ENCODE data around the gene CANT1. TPM values are rescaled to one million over a fixed set of nuclear protein-coding genes. Genes with fewer than 3 reads are reported as not detected.
A peak's percentile ranks its signal among the peaks of the same experiment; 100 is the strongest.

CANT1 gene
- total and polyA plus RNA-seq, 12 donors: 10.3 to 78.3 (median 40.4) TPM

DNA sequence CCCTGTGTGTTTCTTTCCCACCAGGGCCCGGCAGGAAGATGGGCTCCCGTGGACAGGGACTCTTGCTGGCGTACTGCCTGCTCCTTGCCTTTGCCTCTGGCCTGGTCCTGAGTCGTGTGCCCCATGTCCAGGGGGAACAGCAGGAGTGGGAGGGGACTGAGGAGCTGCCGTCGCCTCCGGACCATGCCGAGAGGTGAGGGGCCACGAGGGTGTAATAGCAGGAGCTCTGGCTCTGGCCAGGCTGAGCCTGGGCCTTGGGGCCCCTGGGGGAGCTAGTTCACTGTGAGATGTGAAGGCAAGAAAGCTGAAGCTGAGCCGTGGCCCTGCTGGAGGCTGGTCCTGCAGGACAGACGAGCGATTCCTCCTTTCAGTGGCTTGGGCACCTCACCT is 34.4 kb upstream of the CANT1 start:
- no peaks in the 10 kb centered on the region for H3K9me3 ChIP-seq (replicated peaks in 1 of 3)
- intact Hi-C loops (cut with DNase I): loop anchor here in 1 of 2 donors (5.0 kb wide), 1 partner anchor 52 kb away; no protein-coding TSS in a partner anchor
- WGBS, 4 donors: 71 to 86% (median 75%) methylated on average over 6 to 12 of the region's 12 CpGs
- DNase-seq: peak in 1 of 7 donors; percentile 29
- no peak overlapping the region for H3K27ac ChIP-seq
- no peaks in the 10 kb centered on the region for H3K27me3 ChIP-seq
- H3K36me3 ChIP-seq (replicated peaks in 1 of 2): peaks cover 0 to 16% of the 10 kb centered on the region in 2 donors
- H3K4me1 ChIP-seq (replicated peaks in 1 of 2): peaks cover 3 to 8% of the 10 kb centered on the region in 2 donors
- TF ChIP-seq, protein P1, sequence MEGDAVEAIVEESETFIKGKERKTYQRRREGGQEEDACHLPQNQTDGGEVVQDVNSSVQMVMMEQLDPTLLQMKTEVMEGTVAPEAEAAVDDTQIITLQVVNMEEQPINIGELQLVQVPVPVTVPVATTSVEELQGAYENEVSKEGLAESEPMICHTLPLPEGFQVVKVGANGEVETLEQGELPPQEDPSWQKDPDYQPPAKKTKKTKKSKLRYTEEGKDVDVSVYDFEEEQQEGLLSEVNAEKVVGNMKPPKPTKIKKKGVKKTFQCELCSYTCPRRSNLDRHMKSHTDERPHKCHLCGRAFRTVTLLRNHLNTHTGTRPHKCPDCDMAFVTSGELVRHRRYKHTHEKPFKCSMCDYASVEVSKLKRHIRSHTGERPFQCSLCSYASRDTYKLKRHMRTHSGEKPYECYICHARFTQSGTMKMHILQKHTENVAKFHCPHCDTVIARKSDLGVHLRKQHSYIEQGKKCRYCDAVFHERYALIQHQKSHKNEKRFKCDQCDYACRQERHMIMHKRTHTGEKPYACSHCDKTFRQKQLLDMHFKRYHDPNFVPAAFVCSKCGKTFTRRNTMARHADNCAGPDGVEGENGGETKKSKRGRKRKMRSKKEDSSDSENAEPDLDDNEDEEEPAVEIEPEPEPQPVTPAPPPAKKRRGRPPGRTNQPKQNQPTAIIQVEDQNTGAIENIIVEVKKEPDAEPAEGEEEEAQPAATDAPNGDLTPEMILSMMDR (IDR thresholded peaks at IDR 0.05): no peak
- TF ChIP-seq POLR2A (IDR thresholded peaks at IDR 0.05): no peak
- no peak overlapping the region for H3K4me3 ChIP-seq

DNA sequence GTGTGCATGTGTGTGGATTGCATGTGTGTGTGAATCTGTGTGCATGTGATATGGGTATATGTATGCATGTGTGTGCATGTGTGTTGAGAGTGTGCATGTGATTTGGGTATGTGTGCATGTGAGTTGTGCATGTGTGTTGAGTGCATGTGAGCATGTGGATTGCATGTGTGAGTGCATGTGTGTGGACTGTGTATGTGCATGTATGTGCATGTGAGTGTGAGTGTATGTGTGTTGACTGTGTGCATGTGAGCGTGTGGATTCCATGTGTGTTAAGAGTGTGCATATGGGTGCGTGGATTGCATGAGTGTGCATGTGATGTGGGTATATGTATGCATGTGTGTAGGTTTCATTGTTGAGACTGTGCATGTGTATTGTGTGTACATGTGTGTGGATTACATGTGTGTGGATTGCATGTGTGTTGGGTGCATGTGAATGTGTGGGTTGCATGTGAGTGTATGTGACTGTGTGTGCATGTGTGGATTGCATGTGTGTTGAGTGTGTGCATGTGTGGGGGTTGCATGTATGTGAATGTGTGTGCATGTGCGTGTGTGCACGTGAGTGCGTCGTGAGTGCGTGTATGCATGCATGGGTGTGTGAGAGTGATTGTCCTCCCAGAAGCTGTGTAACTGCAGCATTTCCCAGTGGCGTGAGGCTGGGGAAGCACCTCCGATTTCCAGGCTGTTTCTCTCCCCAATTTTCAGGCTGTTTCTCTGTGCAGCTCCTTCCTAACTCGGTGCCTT is 33.8 kb upstream of the CANT1 start:
- Histone ChIP-seq H3K36me3 (replicated peaks in 1 of 2) (peaks cover 0 to 10% of the 10 kb centered on the region in 2 donors), H3K4me3 (no peak overlapping the region), H3K27me3 (no peaks in the 10 kb centered on the region), H3K4me1 (replicated peaks in 1 of 2) (peaks cover 3 to 14% of the 10 kb centered on the region in 2 donors), H3K9me3 (replicated peaks in 1 of 3) (no peaks in the 10 kb centered on the region), H3K27ac (no peak overlapping the region)
- DNase-seq: no peak
- 81 to 90% (median 87%) methylated on average over 7 to 10 of the region's 10 CpGs for WGBS, 4 donors
- TF ChIP-seq, protein P1 (IDR thresholded peaks at IDR 0.05): no peak
- no peak for TF ChIP-seq POLR2A (IDR thresholded peaks at IDR 0.05)
- intact Hi-C loops (cut with DNase I): loop anchor here in 1 of 2 donors (5.0 kb wide), 1 partner anchor 51 kb away; no protein-coding TSS in a partner anchor

- H3K27me3 ChIP-seq: no peaks in the 10 kb centered on the region
- 57 to 96% (median 61%) methylated on average over 8 to 13 of the region's 13 CpGs for WGBS, 4 donors
- DNase-seq: peak; percentile 81 to 93 (median 89)
- no peak overlapping the region for H3K4me3 ChIP-seq
- H3K9me3 ChIP-seq (replicated peaks in 1 of 3): no peaks in the 10 kb centered on the region
- H3K4me1 ChIP-seq (replicated peaks in 1 of 2): peaks cover 6 to 16% of the 10 kb centered on the region in 2 donors
- no peak for TF ChIP-seq POLR2A (IDR thresholded peaks at IDR 0.05)
- TF ChIP-seq, protein P1 (IDR thresholded peaks at IDR 0.05): peak; percentile 85 to 96 (median 94)
- intact Hi-C loops (cut with DNase I): loop anchor here in 1 of 2 donors (5.0 kb wide), 1 partner anchor 50 kb away; no protein-coding TSS in a partner anchor
- peak overlapping the region in 2 of 5 donors; percentile 20 to 21 for H3K27ac ChIP-seq
- H3K36me3 ChIP-seq (replicated peaks in 1 of 2): peaks cover 0 to 3% of the 10 kb centered on the region in 2 donors
Measured at GRCh38 chr17:79042421-79043190, 33.0 kb upstream of the CANT1 start.
